T-helper 2 cell treated with Interferon-gamma antibody and Interleukin-4, amounts not matched to agents 100 ng/mL and 5 ng/mL, for 36 hours (primary cell): ENCODE measurements around the gene MXI1. TPM values are rescaled to one million over a fixed set of nuclear protein-coding genes. Genes with fewer than 3 reads are reported as not detected.

ENCODE experiments used
- intact Hi-C: fragments of 100-400 bp; cut with micrococcal nuclease; formaldehyde crosslinking; loops from one replicate; pipeline ENCODE4 v1.15.1; 2023
- total RNA-seq: library from RNA; stranded (reverse); gene quantifications from 2 replicates; pipeline ENCODE4 v1.2.3, GENCODE V29; 2022

Gene MXI1
- total RNA-seq, 1 donor from 2014 or later: 8.5 TPM

GRCh38 chr10:110214371-110214826 is 7.0 kb downstream of the MXI1 start:
- intact Hi-C loops: loop anchor here (5.0 kb wide), 3 partner anchors 292 to 658 kb away; partner anchors contain the start of genes PDCD4, SMC3 and XPNPEP1

GRCh38 chr10:110215286-110216170 is 8.1 kb downstream of the MXI1 start:
- intact Hi-C loops: no loop called here

- intact Hi-C loops: no loop called here
Observed at GRCh38 chr10:110216240-110216639, 8.8 kb downstream of the MXI1 start.

- intact Hi-C loops: no loop called here
Observed at GRCh38 chr10:110216942-110217661, 9.7 kb downstream of the MXI1 start.

- intact Hi-C loops: no loop called here
Observed at GRCh38 chr10:110217662-110218008, 10.2 kb downstream of the MXI1 start.

GRCh38 chr10:110218632-110219031 is 11.2 kb downstream of the MXI1 start:
- intact Hi-C loops: no loop called here

GRCh38 chr10:110219884-110220283 is 12.5 kb downstream of the MXI1 start:
- intact Hi-C loops: loop anchor here (10.0 kb wide), 1 partner anchor 195 kb away; no protein-coding TSS in a partner anchor

- intact Hi-C loops: loop anchor here (10.0 kb wide), 1 partner anchor 194 kb away; no protein-coding TSS in a partner anchor
Observed at GRCh38 chr10:110220398-110220797, 13.0 kb downstream of the MXI1 start.

DNA sequence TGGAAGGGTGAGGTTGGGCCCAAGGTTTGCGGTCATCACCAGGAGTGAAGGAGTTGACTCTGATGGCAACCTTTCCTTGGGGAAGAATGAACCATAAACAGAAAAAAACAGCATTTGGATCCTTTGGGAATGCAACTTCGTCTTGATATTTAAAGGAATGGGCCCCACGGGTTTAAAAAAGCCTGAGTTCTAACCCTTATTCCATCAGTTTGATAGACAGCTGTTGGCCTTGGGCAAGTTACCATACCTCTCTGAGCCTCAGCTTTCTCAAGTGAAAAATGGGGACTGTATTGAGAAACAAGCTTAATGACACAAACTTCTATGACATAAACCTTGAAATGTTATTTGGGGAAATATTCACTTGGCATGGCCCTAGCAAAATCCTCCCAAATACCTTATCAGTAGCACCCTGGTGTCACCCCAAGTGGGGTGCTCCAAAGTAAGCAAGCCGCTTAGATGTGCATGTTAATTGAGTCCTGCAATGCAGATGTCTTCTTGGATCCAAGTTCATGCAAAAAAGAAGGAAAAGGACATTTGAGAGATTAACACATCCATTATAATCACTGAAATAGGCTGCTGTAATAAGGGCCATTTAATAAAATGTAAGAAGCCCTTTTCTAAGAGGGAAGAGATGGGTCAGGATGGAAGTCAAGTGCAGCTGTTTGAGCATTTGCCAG is 13.8 kb downstream of the MXI1 start:
- intact Hi-C loops: loop anchor here (1.0 to 10.0 kb wide), 3 partner anchors 9 to 194 kb away; no protein-coding TSS in a partner anchor

DNA sequence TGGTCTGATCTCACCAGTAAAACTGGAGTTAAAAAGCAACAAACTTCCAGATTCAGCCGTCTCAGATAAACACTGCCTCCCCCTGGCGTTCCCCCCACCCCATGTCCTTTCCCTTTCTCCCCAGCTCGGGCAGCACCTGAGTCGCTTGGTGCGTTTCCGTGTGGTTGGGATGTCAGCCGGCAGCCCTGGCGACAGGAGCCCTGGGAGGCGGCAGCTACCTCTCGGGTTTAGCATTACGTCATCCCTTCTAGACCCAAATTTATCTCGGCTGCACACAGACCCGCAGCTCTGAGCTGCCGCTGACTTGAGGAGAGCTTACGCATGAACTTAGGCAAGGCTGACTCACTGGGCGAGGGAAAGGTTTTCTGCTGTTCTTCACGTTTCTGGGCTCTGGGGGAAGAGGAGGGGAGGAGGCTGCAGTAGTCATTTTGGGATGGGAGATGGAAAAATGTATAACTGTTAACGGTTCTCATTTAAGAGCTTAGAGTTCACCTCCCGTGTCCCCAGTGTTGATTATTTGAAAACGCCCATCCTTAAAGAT is 14.4 kb downstream of the MXI1 start:
- intact Hi-C loops: loop anchor here (1.0 to 10.0 kb wide), 3 partner anchors 9 to 193 kb away; no protein-coding TSS in a partner anchor

GRCh38 chr10:110222641-110223297 is 15.4 kb downstream of the MXI1 start:
- intact Hi-C loops: loop anchor here (10.0 kb wide), 1 partner anchor 192 kb away; no protein-coding TSS in a partner anchor

DNA sequence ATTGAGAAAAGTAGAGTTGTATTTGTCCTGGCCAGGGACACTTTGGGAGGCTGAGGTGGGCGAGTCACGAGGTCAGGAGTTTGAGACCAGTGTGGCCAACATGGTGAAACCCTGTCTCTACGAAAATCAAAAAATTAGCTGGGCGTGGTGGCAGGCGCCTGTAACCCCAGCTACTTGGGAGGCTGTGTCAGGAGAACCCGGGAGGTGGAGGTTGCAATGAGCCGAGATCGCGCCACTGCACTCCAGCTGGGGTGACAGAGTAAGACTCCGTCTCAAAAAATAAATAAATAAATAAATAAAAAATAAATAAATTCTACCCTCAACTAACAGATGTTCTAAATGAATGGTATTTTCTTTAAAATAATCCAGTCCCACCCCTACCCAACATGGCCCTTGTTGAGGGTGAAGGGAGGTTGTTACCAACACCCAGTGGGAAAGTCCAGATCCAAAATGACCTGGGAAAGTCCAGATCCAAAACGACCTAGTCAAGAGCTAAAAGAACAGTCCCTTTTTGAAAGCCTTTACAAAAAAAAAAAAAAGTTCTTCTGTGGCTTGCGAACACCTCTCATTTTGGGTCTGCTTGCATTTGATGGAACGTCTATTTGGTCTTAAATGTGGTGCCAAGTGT is 16.0 kb downstream of the MXI1 start:
- intact Hi-C loops: loop anchor here (10.0 kb wide), 1 partner anchor 191 kb away; no protein-coding TSS in a partner anchor

- intact Hi-C loops: loop anchor here (1.0 to 10.0 kb wide), 8 partner anchors 52 to 692 kb away; partner anchors contain the start of genes BBIP1, DUSP5, SHOC2 and SMC3
Observed at GRCh38 chr10:110224992-110225391, 17.6 kb downstream of the MXI1 start.

DNA sequence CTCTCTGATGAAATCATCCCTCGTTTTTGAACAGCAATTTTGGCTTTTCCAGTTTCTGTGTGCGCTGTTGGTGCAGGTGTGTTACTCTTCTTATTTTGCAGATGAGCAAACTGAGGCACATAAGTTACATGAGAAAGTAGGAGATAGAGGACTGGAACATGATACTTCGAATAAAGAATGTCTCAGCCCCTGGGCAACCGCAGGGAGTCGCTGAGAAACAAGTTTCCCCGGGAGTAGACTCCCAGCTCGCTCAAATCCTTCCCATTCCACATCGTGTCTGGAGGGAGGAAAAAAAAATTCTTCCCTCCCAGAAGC is 18.0 kb downstream of the MXI1 start:
- intact Hi-C loops: loop anchor here (1.0 to 10.0 kb wide), 8 partner anchors 52 to 692 kb away; partner anchors contain the start of genes BBIP1, DUSP5, SHOC2 and SMC3

DNA sequence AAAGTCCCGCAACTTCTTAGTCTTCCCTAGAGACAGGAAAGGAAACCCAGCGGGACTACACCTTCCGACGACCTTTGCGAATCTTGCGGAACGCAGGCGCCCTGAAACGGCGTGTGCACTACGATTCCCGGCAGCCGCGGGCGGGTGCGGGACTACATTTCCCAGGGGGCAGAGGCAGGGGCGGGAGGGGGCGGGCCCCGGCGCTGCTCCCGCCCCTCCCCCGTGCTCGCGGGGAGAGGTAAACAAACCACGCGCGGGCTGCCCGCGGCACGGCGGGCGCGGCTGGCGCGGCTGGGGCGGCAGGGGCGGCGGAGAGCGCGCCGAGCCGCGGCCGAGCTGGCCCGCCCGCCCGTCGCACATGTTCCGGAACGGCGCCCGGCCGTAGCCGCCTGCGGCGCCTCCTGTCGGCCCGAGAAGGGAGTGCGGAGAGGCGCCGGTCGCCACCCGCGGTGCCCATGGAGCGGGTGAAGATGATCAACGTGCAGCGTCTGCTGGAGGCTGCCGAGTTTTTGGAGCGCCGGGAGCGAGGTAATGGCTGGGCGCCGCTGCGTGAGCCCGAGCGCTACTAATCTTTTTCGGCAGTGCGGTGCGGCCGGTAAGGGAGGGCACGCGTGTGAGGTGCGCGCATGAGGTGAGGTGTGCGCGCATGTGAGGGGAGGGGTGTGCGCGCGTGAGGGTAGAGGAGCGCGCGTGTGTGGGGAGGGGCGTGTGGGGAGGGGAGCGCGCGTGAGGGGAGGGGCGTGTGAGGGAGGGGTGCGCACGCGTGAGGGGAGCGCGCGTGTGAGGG is 18.5 kb downstream of the MXI1 start:
- intact Hi-C loops: loop anchor here (1.0 to 10.0 kb wide), 13 partner anchors 15 to 691 kb away; partner anchors contain the start of genes BBIP1, DUSP5, SHOC2 and SMC3

DNA sequence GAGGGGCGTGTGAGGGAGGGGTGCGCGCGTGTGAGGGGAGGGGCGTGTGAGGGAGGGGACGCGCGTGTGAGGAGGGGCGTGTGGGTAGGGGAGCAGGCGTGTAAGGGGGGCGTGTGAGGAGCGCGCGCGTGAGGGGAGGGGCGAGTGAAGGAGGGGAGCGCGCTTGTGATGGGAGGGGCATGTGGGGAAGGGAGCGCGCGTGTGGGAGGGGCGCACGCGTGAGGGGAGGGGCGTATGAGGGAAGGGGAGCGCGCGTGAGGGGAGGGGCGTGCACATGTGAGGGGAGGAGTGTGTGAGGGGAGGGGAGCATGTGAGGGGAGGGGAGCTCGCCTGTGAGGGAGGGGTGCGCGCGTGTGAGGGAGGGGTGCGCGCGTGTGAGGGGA is 19.1 kb downstream of the MXI1 start:
- intact Hi-C loops: loop anchor here (1.0 to 10.0 kb wide), 10 partner anchors 15 to 691 kb away; partner anchors contain the start of genes BBIP1, SHOC2 and XPNPEP1

- intact Hi-C loops: loop anchor here (1.0 to 10.0 kb wide), 10 partner anchors 16 to 690 kb away; partner anchors contain the start of genes BBIP1, SHOC2 and XPNPEP1
Observed at GRCh38 chr10:110226926-110227641, 19.7 kb downstream of the MXI1 start.

DNA sequence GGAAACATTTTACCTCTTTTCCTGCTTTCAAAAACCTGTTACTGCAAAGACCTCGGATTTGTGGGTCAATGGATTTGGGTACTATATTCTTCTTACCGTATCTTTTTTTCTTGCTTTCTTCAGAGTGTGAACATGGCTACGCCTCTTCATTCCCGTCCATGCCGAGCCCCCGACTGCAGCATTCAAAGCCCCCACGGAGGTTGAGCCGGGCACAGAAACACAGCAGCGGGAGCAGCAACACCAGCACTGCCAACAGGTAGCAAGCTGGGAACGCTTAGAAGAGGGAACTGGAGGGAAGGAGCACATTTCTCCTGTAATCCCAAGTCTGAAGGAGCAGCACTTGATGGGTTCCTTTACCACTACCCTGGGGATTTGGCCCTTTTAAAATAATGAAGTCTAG is 20.7 kb downstream of the MXI1 start:
- intact Hi-C loops: loop anchor here (5.0 to 10.0 kb wide), 5 partner anchors 49 to 689 kb away; partner anchors contain the start of genes BBIP1, SHOC2 and XPNPEP1
